KMS-11 (cell line): ENCODE results near the gene SEMA3G.
A peak's percentile ranks its signal among the peaks of the same experiment; 100 is the strongest.

ENCODE experiments used
- H2AFZ ChIP-seq: fragments of 200-600 bp; sonication (generic); 2 replicates; pipeline ENCODE4 v1.6.1; 2016; ENCODE audit warnings: antibody characterized with exemption, mixed run types, low read depth
- H3K27ac ChIP-seq: fragments of 200-600 bp; sonication (generic); 2 replicates; pipeline ENCODE4 v1.6.1; 2016; ENCODE audit warnings: mild to moderate bottlenecking, mixed run types
- H3K27me3 ChIP-seq: fragments of 200-600 bp; sonication (generic); 2 replicates; pipeline ENCODE4 v1.6.1; 2017; ENCODE audit warnings: mild to moderate bottlenecking, low read depth, mixed run types, moderate library complexity; ENCODE audit not compliant: insufficient read depth
- H3K36me3 ChIP-seq: fragments of 200-600 bp; sonication (generic); 2 replicates; pipeline ENCODE4 v1.6.1; 2017; ENCODE audit warnings: mild to moderate bottlenecking, mixed run types; ENCODE audit not compliant: insufficient read depth
- H3K4me1 ChIP-seq: fragments of 200-600 bp; sonication (generic); 2 replicates; pipeline ENCODE4 v1.6.1; 2016; ENCODE audit warnings: mild to moderate bottlenecking, low read depth, mixed run types; ENCODE audit not compliant: poor library complexity, severe bottlenecking
- H3K4me2 ChIP-seq: fragments of 200-600 bp; sonication (generic); 2 replicates; pipeline ENCODE4 v1.7.0; 2016; ENCODE audit warnings: mild to moderate bottlenecking, mixed run types
- H3K4me3 ChIP-seq: fragments of 200-600 bp; sonication (generic); IDR thresholded peaks from 2 replicates; pipeline ENCODE4 v1.6.1; 2017; ENCODE audit warnings: low read depth, low read length, mixed read lengths; ENCODE audit not compliant: insufficient read depth
- H3K79me2 ChIP-seq: fragments of 200-600 bp; sonication (generic); 2 replicates; pipeline ENCODE4 v1.6.1; 2016; ENCODE audit warnings: low read depth, mixed run types; ENCODE audit not compliant: insufficient read depth
- H3K9ac ChIP-seq: fragments of 200-600 bp; sonication (generic); 2 replicates; pipeline ENCODE4 v1.6.1; 2016; ENCODE audit warnings: mild to moderate bottlenecking, mixed run types
- H4K20me1 ChIP-seq: fragments of 200-600 bp; sonication (generic); 2 replicates; pipeline ENCODE4 v1.6.1; 2016; ENCODE audit warnings: mild to moderate bottlenecking, mixed run types; ENCODE audit not compliant: insufficient read depth
- TF ChIP-seq, protein P1 (sequence below): fragments of 200-600 bp; sonication (generic); conservative IDR thresholded peaks from 2 replicates; pipeline ENCODE4 v1.6.1; 2017; ENCODE audit warnings: low read depth, mild to moderate bottlenecking, antibody characterized with exemption, low read length, moderate library complexity, mixed read lengths

SEMA3G gene

GRCh38 chr3:52444860-52445793 lies at the start of gene SEMA3G:
Gene SEMA3G, minus strand, starts transcription at chr3:52445103. Its CDS starts 76 bp downstream, at chr3:52445027.
- no peak within 1 kb of the TSS for H3K4me3 ChIP-seq
- no peak within 1 kb of the TSS for H2AFZ ChIP-seq

DNA sequence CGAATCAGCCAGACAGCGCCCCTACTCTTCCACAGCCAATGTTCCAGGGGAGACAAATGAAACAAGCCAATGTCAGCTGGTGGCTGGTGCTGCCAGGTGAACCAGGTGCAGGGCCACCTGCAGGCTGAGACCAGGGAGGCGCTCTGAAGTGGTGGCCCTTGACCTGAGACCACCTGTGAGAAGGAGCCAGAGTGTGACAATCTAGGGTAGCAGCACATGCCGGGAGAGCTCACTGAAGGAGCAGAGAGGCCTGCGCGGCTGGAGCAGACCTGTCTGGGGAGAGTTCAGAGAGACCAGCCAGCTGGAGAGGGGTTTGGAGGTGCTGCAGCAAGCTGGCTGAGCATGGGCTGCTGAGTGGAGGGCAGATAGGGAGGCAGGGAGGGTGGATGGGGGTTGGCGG lies 49.5 kb upstream of the SEMA3G start:
- Histone ChIP-seq H2AFZ (no peak overlapping the region), H3K9ac (no peak overlapping the region), H3K4me3 (no peak overlapping the region), H3K79me2 (no peaks in the 10 kb centered on the region), H3K4me2 (no peak overlapping the region), H4K20me1 (no peaks in the 10 kb centered on the region), H3K27ac (no peak overlapping the region), H3K27me3 (no peaks in the 10 kb centered on the region), H3K4me1 (no peaks in the 10 kb centered on the region), H3K36me3 (no peaks in the 10 kb centered on the region)
- TF ChIP-seq, protein P1, sequence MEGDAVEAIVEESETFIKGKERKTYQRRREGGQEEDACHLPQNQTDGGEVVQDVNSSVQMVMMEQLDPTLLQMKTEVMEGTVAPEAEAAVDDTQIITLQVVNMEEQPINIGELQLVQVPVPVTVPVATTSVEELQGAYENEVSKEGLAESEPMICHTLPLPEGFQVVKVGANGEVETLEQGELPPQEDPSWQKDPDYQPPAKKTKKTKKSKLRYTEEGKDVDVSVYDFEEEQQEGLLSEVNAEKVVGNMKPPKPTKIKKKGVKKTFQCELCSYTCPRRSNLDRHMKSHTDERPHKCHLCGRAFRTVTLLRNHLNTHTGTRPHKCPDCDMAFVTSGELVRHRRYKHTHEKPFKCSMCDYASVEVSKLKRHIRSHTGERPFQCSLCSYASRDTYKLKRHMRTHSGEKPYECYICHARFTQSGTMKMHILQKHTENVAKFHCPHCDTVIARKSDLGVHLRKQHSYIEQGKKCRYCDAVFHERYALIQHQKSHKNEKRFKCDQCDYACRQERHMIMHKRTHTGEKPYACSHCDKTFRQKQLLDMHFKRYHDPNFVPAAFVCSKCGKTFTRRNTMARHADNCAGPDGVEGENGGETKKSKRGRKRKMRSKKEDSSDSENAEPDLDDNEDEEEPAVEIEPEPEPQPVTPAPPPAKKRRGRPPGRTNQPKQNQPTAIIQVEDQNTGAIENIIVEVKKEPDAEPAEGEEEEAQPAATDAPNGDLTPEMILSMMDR, result no peak

More at GRCh38 chr3:52444860-52445793, at the start of gene SEMA3G:
- Histone ChIP-seq H3K27ac (no peak within 1 kb of the TSS), H3K79me2 (no peaks in the 10 kb centered on the region), H3K4me2 (no peak within 1 kb of the TSS; the same call in 1 of the 2 replicates), H4K20me1 (no peaks in the 10 kb centered on the region), H3K27me3 (no peaks in the 10 kb centered on the region), H3K9ac (no peak within 1 kb of the TSS), H3K36me3 (no peaks in the 10 kb centered on the region), H3K4me1 (no peaks in the 10 kb centered on the region)
- TF ChIP-seq, protein P1, result 0 out of 2 replicates have a peak, but pooled peaks have one; percentile 19

DNA sequence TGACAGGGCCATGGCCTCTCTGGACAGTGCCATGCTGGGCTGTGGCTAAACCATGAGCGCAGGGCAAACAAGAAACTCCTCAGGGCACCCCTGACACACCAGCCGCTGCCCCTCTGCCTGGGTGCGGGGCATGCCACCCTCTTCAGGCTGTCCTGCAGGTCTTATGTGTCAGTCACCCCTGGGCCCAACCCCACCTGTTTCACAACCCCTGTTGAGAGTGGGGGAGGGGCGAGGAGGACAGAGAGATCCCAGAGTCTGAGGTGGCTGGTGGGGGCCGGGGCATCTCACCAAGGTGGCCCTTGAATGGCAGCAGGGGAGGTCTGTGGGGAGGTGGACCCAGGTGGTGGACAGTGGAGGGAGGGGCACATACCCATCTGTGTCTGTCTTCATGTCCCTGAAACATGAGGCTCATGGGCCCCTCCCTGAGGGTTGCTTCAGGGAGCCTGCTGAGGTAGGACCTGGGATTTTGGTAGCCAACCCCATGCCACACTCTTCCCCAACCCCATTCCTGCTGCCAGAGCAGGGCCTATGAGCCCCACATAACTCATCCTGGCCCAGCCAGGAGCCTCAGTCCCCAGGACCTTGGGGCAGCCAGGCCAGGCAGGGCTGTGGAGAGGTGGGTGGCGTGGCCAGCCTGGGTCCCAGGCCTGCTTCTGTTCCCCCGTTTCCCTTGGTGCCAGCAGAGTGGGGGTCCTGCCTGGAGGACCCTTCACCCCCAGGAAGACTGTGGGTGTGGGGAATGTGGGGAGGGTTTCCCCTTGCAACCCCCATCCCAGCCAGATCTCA lies 48.5 kb upstream of the SEMA3G start:
- Histone ChIP-seq H4K20me1 (no peaks in the 10 kb centered on the region), H3K4me3 (no peak overlapping the region), H3K4me2 (no peak overlapping the region), H2AFZ (no peak overlapping the region), H3K79me2 (no peaks in the 10 kb centered on the region), H3K9ac (no peak overlapping the region), H3K27me3 (no peaks in the 10 kb centered on the region), H3K4me1 (no peaks in the 10 kb centered on the region), H3K36me3 (no peaks in the 10 kb centered on the region), H3K27ac (no peak overlapping the region)
- TF ChIP-seq, protein P1, result no peak

- H2AFZ ChIP-seq, result no peak overlapping the region
- no peak overlapping the region for H3K9ac ChIP-seq
- no peaks in the 10 kb centered on the region for H3K79me2 ChIP-seq
- H3K4me3 ChIP-seq, result no peak overlapping the region
- no peaks in the 10 kb centered on the region for H3K4me1 ChIP-seq
- H3K27ac ChIP-seq, result no peak overlapping the region
- H3K4me2 ChIP-seq, result no peak overlapping the region
- H4K20me1 ChIP-seq, result no peaks in the 10 kb centered on the region
- no peaks in the 10 kb centered on the region for H3K27me3 ChIP-seq
- no peaks in the 10 kb centered on the region; the same call in 1 of the 2 replicates for H3K36me3 ChIP-seq
- TF ChIP-seq, protein P1, result no peak
Observed at GRCh38 chr3:52492059-52492458, 47.2 kb upstream of the SEMA3G start.
